T follicular helper cell (primary cell): Measurements from ENCODE around the gene RBM20.
"Not testable (repeated sequence)": the region's sequence is repeated elsewhere in the genome, so short reads cannot be mapped to it uniquely, and the experiment has no call there.

Experiments
- DNase-seq: peaks from one replicate; pipeline ENCODE4 v3.0.0-alpha.2; 2020; ENCODE audit warnings: low read depth

Gene RBM20

DNA sequence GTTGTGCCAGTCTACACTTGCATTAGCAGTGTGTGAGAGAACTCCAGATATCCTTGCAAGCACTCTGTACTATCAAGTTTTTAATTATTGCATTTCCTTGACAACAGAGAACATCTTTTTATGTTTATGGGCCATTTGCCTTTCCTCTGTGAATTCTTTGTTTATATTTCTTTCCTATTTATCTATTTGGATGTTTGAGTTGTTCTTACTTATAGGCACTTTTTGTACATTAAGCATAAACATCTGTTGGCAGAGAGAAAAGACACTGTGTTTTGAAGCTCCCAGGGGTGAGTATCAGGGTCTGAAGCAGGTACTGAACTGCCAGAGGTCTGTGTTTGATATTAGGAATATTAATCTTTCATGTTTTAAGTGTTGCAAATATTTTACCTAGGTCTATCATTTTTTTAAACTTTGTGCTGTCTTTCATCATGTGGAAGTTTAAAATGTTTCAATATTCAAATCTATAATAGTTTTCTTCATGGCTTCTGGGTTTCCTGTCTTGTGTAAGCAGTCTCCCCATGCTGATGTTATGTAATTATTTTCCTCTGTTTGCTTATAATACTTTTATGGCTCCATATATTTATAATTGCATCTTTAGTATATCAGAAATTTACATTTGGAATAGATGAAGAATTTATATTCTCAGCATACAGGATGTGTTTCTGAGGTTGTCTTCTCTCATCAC is 209.9 kb downstream of the RBM20 start:
- DNase-seq, result no peak

DNA sequence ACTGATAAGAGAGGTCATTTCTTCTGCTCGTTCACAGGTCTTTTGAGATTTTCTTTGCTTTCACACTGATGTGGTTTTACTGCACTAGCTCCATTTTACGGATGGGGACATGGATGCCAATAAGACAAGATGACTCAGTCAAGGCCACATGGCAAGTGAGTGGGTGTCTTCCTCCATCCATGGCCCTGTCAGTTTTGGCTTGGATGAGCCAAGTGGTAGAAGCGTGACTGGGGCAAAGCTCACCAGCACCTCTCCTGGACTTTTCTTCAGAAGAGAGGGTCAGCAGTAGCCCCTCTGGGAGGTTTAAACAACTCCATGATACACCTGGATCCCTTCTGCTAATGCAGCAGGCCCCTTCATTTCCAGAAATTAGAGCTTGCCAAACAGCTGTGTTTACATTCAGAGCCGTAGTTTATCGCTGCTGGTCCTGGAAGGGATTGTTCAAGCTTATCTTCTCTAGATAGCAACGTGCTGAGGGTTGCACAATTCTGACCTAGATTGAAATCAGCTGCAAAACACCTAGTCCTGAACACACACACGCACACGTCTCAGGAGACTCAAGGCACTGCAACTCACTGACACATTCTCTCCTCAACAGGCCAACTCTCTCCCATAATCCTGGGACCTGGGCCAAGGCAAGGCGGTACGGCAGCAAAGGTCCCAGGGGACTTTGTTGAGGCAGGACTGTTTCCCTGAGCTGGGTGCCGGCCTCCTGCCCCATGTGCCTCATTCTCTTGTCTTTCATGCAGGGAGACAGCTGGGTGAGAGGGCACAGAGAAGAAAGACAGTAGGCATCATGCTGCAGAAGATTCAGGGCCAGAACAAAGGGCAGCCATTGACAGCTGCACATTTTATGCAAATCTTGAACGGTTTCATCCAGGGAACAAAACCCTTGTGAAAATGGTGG is 213.4 kb downstream of the RBM20 start:
- DNase-seq, result no peak

DNA sequence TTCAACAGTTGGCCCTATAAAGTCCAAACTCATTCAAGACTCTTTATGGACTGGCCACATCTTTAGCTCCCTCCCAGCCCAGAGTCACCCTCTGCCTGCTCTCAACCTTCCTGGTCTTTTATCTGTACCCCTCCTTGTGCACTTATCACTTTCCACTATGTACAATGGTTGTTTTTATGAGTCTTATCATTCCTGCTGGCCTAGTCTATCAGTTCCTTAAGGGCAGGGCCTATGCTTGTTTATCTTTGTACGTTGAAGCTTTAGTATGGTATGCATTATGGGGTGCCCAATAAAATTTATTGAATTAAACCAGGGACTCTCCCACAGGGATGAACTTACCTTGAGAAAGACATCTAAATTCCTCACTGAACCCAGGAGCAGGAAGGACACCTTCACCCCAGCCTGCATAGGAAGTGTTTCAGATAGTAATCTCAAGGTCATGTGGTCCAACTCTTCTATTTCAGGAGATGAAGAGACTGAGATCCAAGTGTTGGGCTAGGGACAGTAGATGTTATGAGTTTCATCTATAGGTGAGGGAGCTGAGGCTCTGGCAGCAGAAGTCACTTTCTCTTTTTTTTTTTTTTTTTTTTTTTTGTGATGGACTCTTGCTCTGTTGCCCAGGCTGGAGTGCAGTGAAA is 214.3 kb downstream of the RBM20 start:
- no peak for DNase-seq

DNA sequence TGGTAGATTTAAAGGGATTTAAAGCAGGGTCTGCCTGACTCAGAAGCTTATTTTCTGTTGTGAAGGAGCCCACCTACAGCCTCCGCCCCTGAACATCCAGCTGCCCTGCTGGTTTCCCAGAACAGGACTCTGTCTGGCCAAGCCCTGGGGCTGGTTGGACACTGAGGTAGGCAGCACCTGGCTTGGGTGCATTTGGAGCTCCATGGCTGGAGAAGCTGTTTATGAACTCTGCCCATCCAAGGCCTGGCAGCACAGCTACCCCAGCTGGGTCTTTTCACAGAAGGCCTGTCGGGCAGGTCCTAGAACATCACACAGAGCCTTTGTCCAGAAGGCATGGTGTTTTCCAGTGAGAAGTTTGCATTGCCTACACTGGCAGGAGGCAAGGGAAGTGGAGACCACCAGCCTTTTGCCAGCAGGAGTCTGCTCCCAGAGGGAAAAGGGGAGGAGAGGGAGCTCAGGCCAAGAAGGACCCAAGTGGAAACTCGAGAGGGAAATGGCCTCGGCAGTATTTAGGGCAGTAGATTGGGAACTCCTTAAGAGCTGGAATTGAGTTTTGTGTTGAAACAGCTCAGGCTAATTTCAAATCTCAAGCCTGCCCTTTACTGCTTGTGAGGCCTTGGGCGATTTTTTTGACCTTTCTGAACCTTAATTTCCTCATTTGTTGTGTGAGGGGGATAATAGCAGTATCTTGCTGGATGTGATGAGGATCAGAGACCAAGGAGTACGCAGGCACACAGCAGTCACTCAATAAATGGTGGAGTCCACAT is 215.3 kb downstream of the RBM20 start:
- DNase-seq, result no peak

DNA sequence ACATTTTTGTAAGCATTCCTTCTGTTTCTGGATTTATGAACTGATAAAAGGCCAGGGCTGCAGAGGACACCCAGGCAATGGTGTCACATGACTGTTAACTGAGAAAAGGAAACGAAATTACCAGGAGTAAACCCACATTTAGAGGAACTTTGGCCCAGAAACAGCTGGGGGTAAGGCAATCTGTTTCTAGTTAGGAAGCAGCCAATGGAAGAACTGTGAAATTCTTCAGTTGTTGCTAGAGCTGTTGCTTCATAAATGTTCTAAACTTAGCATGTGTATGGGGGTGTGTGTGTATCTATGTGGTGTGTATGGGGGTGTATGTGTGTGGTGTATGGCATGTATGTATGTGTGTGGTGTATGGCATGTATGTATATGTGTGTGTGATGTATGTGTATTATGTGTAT is 215.8 kb downstream of the RBM20 start:
- no peak for DNase-seq

DNA sequence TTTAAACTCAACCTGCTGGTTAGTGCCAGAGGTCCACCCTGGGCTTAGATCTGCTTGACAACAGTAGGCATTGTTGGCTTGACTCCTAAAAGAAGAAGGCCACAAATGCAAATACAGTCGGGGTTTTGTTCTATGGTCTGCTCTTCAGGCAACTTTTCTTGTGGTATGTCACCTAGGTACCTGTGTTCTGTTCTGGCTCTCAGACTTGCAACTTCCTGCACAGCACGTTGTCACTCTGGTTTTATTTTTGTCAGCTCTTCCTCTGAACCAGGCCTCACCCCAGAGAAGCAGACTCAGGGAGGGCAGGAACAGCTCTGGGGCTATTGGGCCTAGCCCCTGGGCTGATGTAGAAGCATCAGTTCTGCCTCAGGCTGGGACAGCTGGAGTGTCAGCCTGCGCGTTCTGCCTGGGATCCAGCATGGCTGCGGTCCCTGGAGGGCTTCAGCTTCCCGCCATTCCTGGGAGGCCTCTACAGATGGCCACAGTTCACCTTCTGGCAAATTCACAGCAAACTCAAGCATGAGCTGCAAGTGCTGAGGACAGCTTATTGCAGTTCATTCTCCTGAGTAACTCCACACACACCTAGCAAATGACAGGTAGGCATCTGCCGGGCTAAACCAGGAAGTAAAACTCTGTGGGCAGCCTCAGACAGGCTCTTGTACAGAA is 216.6 kb downstream of the RBM20 start:
- DNase-seq, result peak; percentile 26

DNA sequence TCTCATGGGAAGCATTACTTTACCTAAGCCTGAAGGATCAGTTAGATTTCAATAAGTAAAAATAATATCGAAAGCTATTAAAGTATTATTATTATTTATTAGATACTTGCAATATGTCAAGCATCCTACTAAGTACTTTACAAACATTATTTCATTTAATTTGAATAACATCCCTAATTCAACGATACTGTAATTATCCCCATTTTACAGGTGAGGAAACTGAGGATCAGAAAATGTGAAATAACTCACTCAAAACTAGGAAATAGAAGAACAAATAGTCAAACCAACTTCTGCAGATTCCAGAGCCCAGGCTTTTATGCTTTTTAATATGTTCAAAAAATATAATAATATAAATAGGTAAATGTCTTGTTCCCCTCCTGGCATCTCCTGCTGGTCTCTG is 217.3 kb downstream of the RBM20 start:
- DNase-seq, result no peak

DNA sequence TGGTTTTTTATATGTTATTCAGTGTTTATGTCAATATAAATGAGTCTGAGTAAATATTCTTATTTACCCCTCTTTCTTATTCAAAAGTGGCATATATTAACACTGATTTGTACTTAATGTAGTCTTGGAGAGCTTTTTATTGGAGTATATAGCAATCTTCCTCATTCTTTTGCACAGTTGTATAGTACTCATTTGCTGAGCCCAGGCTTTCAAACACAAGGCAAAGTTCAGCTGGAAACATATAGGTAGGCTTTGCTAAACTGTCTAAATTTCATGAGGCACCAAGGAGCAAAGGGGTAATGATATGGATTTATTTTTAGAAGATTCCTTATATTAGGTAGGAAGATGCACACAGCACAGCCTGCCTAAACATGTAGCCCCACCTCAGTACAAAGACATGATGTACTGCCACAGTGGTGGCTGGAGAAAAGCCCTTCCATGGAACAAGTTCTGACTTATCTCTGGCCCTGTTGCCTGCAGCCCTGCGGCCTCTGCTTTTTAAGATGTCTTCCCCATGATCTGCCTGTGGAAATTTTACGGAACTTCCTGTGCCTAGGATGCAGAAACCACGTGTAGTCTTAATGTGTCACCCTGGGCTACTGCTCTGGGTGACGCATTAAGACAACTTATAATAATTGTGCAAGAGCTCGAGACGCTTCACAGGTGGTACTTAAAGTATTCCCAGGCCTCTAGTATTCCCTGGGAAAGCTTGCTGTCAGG is 218.0 kb downstream of the RBM20 start:
- no peak for DNase-seq

DNA sequence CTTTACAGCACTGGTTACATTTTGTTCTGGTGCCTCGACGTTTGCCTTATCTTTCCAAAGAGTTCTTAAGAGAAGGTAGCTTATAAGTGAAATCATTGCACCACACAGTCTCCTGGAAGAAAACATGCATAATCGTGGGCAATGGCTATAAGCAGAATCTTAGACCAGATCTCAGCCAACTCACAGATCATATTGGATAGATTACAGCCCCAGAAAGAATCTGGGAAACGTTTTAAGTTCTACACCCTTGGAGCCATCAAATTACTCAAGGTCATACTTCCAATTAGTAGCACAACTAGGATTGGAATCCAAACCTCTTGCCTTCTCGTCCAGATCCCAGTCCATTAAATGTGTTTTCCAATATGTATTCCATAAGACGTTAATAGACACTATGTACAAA is 218.8 kb downstream of the RBM20 start:
- no peak for DNase-seq

DNA sequence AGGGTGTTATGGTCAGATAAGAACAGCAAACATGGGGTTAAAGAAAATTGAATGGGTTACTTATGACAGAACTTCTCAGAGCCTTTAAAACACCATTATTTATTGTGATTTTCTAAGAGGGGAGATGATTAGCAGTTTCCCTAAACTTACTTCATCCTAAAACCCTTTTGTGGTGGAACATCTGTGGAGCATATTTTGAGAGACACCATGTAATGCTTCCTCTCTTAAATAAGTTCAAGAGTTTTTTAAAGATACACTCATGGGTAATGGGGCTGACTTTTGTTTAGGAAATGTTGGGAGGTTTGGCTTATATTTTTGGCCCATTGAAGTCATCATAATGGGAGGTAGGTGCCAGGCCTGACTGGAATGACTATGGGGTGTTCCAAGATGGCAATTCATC is 219.2 kb downstream of the RBM20 start:
- DNase-seq, result no peak

DNA sequence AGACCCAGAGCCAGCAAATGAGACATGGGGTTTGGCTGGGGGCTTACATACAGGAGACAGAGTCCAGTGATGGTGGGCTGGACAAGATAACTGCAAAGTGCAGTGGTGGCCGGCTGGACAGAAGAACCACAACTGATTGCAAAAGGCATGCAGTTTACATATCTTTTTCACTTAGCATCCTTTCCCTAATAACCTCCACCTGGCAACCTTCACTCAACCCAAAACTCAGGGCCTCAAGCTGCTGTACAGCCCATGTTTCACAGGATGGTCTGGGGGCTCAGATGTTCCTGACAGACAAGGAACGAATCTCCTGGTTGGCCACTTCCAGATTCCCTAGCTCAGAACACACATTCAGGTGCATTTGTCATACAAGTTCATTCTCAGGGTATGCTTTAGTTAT is 219.8 kb downstream of the RBM20 start:
- DNase-seq, result no peak

DNA sequence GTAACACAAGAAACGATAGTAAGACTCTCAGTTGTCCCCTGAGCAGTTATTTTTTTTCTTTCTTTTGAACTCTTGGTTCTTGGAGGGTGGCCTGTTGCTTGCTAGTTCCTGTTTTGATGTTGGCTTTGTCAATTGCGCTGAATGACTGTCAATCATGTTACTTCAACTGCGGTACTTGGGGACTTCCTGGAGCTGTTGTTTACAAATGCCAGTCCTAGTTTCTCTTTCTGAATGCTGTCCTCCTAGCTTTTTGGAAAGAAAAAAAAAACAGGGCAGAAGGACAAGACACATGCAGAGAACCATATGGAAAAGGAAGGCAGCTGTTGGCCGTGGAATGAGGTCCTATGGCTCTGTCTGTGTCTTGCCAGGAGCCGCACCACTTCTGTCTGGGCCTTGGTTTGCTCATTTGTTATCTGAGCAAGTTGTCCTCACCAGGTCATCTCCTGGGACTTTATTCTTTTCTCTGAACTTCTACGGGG is 220.6 kb downstream of the RBM20 start:
- peak; percentile 49 for DNase-seq

DNA sequence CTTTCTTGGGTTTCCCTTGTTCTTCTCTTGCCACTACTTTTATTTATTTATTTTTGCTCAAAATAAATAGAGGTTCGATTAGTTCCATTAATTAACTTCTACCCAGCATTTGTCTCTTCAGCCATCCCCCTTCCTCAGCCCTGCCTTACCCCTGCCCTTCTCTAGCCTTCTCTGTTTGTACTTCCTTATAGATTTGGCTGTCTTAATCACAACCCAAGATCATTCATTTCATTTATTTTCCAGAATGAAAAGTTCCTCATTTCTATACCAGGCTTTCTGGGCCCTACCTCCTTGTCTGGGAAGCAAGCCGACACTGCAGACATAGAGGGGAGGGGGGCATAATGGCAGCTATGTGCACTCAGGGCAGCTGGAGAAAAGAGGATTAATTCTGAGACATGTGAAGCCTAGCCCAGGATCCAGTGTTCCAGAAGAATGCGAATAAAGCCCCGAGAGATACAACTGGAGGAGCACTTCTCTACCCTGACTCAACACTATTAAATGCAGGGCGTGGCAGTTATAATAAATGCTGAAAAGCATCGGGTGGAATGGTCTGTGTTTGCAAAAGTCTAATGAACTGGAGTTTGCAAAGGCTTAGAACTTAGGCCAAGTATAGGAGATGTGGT is 221.2 kb downstream of the RBM20 start:
- DNase-seq, result no peak

DNA sequence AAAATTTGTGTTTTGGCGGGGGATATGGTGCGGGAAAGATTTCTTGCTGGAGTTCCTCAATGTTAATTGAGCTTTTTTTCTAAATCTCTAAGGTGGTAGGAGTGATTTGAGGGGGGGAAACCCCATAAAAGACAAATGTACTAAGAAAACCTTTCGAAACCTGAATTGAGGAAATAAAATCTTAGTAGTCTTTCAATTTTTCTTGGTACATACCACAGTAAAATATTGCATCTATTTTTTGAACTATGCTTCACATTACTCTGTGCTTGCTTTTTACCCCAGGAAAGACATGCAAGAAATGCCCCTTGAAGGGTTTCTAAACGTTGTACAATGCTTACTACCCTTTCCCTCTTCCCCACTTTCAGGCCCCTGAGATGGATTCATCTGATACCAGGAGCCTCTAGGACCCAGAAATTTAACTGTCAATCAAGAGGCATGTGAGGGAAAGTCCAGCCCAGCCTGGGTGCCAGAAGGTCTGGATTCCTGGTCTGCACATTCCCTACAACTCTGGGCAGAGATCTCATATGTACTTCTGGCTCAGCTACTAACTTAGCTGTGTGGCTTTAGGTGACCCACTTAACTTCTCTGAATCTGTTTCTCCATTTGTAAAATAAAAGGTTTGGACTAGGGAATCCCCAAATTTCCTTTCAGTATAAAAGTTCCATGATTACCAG is 221.8 kb downstream of the RBM20 start:
- DNase-seq, result no peak

DNA sequence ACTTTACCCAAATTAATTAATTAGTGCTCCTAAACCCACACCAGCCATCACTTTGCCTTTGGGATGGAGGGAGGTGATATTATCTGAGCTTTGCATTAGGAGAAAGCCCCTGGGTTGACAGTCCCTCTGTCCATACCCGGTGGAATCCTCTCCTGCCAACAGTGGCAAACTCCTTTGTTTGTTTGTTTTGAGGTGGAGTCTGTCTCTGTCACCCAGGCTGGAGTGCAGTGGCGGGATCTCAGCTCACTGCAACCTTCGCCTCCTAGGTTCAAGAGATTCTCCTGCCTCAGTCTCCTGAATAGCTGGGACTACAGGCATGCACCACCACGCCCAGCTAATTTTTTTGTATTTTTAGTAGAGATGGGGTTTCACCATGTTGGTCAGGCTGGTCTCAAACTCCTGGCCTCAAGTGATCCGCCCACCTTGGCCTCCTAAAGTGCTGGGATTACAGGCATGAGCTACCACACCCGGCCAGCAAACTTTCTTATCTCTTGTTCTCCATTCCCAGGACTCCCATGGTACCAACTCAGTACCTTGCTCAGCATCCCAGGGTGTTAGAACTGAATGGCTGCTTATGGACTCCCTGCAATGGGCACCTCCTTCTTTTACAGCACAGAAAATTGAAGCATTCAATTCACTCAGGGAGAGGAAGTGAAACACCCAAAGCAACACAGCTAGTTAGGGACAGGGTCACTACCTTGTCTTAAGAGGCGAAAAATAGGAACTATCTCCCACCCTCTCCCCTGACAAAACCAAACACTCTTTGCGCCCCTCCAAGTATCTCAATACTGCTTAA is 223.1 kb downstream of the RBM20 start:
- DNase-seq, result not testable (repeated sequence)

DNA sequence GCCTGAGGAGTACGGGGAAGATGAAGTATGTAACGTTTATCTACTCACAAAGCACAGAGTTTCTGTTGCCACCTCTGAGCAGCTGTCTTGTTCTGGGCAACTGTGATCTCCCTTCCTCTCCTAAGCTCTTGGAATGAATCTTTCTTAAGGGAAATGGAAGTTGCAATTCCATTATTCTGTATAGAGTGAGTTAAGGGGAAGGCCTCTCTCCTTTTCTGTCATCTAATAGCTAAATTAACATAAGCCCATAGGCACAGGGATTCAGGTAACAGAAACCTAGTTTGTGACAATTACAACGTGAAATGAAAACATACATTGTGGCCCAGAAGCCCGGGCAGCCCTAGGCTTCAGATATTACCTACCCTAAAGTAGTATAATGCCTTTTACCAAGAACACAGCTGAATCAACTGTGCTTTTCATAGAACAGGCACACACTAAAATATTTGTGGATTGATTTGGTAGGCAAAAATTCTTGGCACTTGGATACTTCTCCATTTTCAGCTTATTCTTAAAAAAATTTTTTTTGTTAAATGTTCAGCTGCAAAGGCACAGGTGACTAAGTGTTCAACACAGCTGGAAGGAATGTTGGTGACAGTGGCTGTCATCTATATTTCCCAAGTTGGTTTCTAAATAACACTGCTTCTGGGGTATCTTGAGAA is 223.8 kb downstream of the RBM20 start:
- no peak for DNase-seq

DNA sequence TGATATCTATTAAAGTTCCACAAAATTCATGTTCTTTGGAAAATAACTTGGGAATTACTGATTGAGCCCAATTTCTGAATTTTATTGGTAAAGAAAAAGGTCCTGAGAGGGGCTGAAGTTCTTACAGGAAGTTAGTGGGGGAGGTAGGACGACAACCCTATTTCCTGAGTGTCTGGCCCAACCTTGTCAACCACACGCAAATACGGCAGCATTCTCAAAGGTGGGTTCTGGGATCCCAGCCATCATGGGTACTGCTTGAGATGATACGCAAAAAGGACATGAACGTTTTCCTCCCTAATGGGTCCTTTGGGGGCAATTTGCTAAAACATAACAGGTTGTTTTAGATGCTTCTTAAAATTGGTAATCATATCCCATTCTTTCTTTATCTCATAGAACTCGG is 224.8 kb downstream of the RBM20 start:
- DNase-seq, result peak; percentile 57

DNA sequence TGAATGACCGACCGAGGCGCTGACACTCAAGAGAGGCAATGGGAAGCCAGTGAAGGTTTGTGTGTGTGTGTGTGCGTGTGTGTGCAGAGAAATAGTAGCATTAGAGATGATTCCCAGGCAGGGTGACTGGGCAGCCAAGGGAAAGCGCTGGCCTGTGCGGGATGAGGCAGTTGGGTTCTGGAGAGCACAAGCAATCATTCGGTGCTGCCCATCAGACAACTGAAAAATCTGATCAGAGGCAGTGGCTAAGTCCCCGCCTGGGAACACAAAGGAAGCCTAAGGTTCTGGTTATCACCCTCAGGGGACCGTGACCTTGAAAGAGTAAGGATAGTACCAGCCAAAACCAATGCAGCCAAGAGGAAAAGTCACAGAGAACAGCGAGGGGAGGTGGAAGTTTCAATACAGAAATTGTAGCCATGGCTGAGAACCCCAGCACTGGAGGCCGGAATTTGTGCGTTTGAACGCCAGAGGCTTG is 226.7 kb downstream of the RBM20 start:
- no peak for DNase-seq
